Body of pancreas (tissue), 4 donors: ENCODE results near the gene SH2D2A. TPM values are rescaled to one million over a fixed set of nuclear protein-coding genes. Genes with fewer than 3 reads are reported as not detected.

ENCODE experiments used
- ATAC-seq: fragments of 150-250 bp; one replicate; pipeline ENCODE4 v1.9.1; 2016
- DNase-seq, 4 donors: peaks; one replicate each; pipeline ENCODE4 v3.0.0-alpha.2; 2019
- H3K27ac ChIP-seq, 4 donors: fragments of 200-600 bp; sonication (generic); 1 replicate in 3 of 4; 2 replicates in 1 of 4; pipeline versions ENCODE4 v1.5.1 to v1.6.1; 2016 to 2019; ENCODE audit warnings: mild to moderate bottlenecking in 1 of 4, mixed read lengths in 1 of 4, moderate library complexity in 1 of 4
- H3K27me3 ChIP-seq, 2 donors: fragments of 200-600 bp; sonication (generic); one replicate each; pipeline ENCODE4 v1.6.0; 2016; ENCODE audit warnings: mild to moderate bottlenecking in 1 of 2
- H3K36me3 ChIP-seq, 2 donors: fragments of 200-600 bp; sonication (generic); replicated peaks in 1 of 2; 2 replicates each; pipeline ENCODE4 v1.5.1; 2016; ENCODE audit warnings: low read depth in 2 of 2; ENCODE audit not compliant: insufficient read depth in 1 of 2
- H3K4me1 ChIP-seq: fragments of 200-600 bp; sonication (generic); one replicate; pipeline ENCODE4 v1.6.0; 2016
- H3K4me3 ChIP-seq, 2 donors: fragments of 200-600 bp; sonication (generic); 1 replicate in 1 of 2; 2 replicates in 1 of 2; pipeline ENCODE4 v1.5.1; 2016 to 2019
- H3K9me3 ChIP-seq, 3 donors: fragments of 200-600 bp; sonication (generic); 1 replicate in 2 of 3; 2 replicates in 1 of 3; pipeline ENCODE4 v1.5.1; 2016
- POLR2A ChIP-seq, 3 donors: fragments of 450-650 bp; IDR thresholded peaks; one replicate each; pipeline ENCODE4 v1.6.1; 2016; ENCODE audit warnings: antibody characterized with exemption in 3 of 3, mild to moderate bottlenecking in 2 of 3
- WGBS, 2 donors: methylation state at CpG; one replicate each; pipeline ENCODE4 v1.1.5; 2017; 5-methylcytosine and 5-hydroxymethylcytosine counted together
- intact Hi-C: fragments of 100-400 bp; cut with DNase I; formaldehyde crosslinking; loops from one replicate; pipeline ENCODE4 v1.15.1; 2023
- total RNA-seq, 2 donors: library from RNA; depleted of rRNA; stranded (reverse); fragments of >200 nt; gene quantifications; one replicate each; pipeline ENCODE4 v1.1.0, GENCODE V29; 2016
- TF ChIP-seq, protein P1 (sequence below), 7 experiments: fragments of 450-650 bp in 4 of 7; fragments of 200-600 bp in 3 of 7; sonication (generic) in 3 of 7; IDR thresholded peaks; one replicate each; pipeline ENCODE4 v1.5.1; 2016 to 2019; ENCODE audit warnings: antibody characterized with exemption in 7 of 7

Gene SH2D2A
- under 1 TPM in 1 of 2 donors, not detected in 1; 0.99 TPM for total RNA-seq

DNA sequence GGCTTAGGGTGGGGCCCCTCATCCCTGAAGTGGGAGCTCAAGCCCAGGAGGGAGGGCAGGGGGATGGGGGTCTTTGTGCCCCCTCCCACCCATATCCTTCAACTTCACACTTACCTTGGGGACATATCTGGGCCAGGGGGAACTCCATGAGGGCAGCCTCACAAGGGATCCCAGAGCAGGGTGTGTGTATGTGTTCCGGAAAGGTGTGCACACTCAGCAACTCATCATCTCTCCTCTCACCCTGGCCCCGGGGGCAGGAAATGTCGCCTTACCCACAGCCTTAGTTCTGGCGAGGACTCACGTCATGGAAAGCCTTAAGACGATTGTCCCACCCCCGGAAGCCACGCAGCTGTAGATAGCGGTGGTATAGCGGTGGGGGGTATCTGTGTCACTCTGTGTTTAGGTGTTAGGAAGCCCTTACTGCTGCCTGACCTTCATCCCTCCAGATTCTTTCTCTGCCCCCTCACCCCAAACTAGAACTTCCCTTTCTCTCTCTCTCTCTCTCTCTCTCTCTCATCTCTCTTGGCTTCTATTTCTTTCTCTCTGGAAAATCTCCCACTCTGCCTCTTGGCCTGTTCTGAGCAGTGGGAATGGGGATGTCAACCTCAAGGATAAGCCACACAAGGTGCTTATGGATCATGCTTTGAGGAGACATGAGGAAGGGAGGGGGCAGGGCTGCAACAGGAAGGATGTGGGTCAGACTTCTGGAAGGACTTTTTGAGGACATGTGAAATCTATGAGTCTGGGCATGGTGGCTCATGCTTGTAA is at the start of gene SH2D2A:
Gene SH2D2A, minus strand, starts transcription at position 288 of the 768 bp plus-strand sequence. Its CDS starts 140 bp downstream, at position 148.
- 44 to 58% methylated on average over 10 of the region's 10 CpGs for WGBS, 2 donors
- TF ChIP-seq POLR2A (IDR thresholded peaks at IDR 0.05), result peak in 2 of 3 donors; percentile 41 to 48
- TF ChIP-seq, protein P1, sequence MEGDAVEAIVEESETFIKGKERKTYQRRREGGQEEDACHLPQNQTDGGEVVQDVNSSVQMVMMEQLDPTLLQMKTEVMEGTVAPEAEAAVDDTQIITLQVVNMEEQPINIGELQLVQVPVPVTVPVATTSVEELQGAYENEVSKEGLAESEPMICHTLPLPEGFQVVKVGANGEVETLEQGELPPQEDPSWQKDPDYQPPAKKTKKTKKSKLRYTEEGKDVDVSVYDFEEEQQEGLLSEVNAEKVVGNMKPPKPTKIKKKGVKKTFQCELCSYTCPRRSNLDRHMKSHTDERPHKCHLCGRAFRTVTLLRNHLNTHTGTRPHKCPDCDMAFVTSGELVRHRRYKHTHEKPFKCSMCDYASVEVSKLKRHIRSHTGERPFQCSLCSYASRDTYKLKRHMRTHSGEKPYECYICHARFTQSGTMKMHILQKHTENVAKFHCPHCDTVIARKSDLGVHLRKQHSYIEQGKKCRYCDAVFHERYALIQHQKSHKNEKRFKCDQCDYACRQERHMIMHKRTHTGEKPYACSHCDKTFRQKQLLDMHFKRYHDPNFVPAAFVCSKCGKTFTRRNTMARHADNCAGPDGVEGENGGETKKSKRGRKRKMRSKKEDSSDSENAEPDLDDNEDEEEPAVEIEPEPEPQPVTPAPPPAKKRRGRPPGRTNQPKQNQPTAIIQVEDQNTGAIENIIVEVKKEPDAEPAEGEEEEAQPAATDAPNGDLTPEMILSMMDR (IDR thresholded peaks at IDR 0.05), result no peak
- Histone ChIP-seq H3K4me1 (peaks cover 13% of the 10 kb centered on the region), H3K27ac (peak within 1 kb of the TSS in 3 of 4 donors; percentile 34 to 62 (median 53)), H3K27me3 (no peaks in the 10 kb centered on the region), H3K4me3 (no peak within 1 kb of the TSS), H3K9me3 (no peaks in the 10 kb centered on the region), H3K36me3 (no peaks in the 10 kb centered on the region)
- intact Hi-C loops, result no loop called here
- DNase-seq (peak in 3 of 4 donors; percentile 39 to 60 (median 40)), ATAC-seq (peak; percentile 19)

DNA sequence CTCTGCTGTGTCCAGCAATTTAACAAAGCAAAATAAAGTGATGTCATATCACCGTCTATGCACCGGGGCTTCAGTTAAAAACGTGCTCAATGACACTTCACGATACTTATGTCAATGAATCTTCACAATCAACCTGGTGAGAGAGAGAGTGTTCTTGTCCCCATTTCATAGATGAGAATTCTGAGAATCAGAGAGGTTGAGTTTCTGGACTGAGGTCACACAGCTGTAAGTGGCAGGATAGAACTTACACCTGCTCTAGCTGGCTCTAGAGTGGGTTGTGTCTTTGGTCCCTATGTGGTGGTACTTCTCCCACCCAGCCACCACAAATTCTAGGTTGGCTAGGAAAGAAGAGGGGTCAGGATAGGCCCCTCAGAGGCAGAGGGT is 49.2 kb upstream of the SH2D2A start:
- ATAC-seq (no peak), DNase-seq (no peak)
- no peaks in the 10 kb centered on the region for H3K36me3 ChIP-seq
- H3K9me3 ChIP-seq, result no peaks in the 10 kb centered on the region
- WGBS, 2 donors, result 67 to 70% methylated on average over 4 of the region's 4 CpGs
- H3K4me1 ChIP-seq, result peaks cover 5% of the 10 kb centered on the region
- H3K27me3 ChIP-seq, result no peaks in the 10 kb centered on the region
- TF ChIP-seq POLR2A (IDR thresholded peaks at IDR 0.05), result no peak
- TF ChIP-seq, protein P1 (IDR thresholded peaks at IDR 0.05), result no peak
- no peak overlapping the region for H3K27ac ChIP-seq
- intact Hi-C loops, result no loop called here
- H3K4me3 ChIP-seq, result no peak overlapping the region

DNA sequence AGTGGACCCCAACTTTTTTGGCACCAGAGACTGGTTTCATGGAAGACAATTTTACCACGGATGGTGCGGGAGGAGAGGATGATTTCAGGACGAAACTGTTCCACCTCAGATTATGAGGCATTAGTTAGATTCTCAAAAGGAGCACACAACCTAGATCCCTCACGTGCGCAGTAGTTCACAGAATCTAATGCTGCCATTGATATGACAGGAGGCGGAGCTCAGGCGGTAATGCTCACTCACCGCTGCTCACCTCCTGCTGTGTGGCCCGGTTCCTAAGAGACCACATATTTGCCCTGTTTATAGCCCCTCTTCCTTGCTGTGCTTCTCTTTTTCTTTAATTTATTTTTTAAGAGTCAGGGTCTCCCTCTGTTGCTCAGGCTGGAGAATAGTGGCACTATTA is 48.6 kb upstream of the SH2D2A start:
- intact Hi-C loops, result no loop called here
- no peak for DNase-seq
- no peaks in the 10 kb centered on the region for H3K27me3 ChIP-seq
- TF ChIP-seq, protein P1 (IDR thresholded peaks at IDR 0.05), result no peak
- no peak for TF ChIP-seq POLR2A (IDR thresholded peaks at IDR 0.05)
- 67 to 74% methylated on average over 9 of the region's 9 CpGs for WGBS, 2 donors
- H3K27ac ChIP-seq, result no peak overlapping the region
- no peak for ATAC-seq
- no peaks in the 10 kb centered on the region for H3K36me3 ChIP-seq
- peaks cover 11% of the 10 kb centered on the region for H3K4me1 ChIP-seq
- H3K9me3 ChIP-seq, result no peaks in the 10 kb centered on the region
- H3K4me3 ChIP-seq, result no peak overlapping the region

DNA sequence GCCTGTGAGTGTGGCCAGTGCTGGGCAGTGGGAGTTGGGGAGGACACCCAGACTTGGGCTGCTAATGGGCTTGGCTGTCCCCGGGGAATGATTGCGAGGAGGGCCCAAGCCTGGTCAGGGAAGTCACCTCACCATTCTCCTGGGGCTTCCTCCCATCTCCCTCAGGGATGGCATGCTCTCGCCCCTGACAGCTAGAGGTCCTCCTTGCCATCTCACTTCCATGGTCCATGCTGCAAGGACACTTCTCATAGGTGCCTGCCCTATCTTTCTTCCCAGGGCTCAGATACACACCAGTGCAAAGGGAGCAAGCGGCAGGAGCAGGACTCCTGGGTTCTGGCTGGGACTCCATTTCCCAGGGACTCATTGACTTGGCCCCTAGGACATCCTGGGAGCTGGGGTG is 48.1 kb upstream of the SH2D2A start:
- ATAC-seq, result no peak
- intact Hi-C loops, result no loop called here
- Histone ChIP-seq H3K4me1 (peaks cover 16% of the 10 kb centered on the region), H3K27ac (no peak overlapping the region), H3K4me3 (no peak overlapping the region), H3K27me3 (peaks cover 0 to 2% of the 10 kb centered on the region in 2 donors), H3K36me3 (no peaks in the 10 kb centered on the region), H3K9me3 (no peaks in the 10 kb centered on the region)
- WGBS, 2 donors, result 83 to 86% methylated on average over 2 to 4 of the region's 4 CpGs
- DNase-seq, result no peak
- no peak for TF ChIP-seq POLR2A (IDR thresholded peaks at IDR 0.05)
- TF ChIP-seq, protein P1 (IDR thresholded peaks at IDR 0.05), result no peak

DNA sequence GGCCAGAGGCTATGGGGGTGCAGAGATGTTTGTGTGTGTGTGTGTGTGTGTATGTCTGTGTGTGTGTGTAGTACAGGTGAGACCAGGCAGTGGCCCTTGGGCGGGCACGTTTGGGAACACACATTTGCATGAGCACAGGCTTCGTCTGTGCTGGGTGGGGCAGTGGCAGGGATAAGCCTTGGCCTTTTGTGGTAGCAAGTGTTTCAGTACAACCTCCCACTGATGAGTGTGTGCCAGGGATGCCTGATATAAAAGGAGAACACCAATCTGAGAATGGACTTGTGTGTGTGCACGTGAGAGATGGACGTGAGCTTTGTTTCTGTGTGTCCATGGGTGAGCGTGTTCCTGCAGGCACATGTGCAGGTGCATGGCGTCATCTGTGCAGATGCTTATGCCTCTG is 47.0 kb upstream of the SH2D2A start:
- Histone ChIP-seq H3K36me3 (no peaks in the 10 kb centered on the region), H3K9me3 (no peaks in the 10 kb centered on the region), H3K27ac (no peak overlapping the region), H3K4me3 (no peak overlapping the region), H3K27me3 (peaks cover 0 to 8% of the 10 kb centered on the region in 2 donors), H3K4me1 (peaks cover 27% of the 10 kb centered on the region)
- intact Hi-C loops, result no loop called here
- 68 to 80% methylated on average over 7 of the region's 7 CpGs for WGBS, 2 donors
- ATAC-seq (no peak), DNase-seq (no peak)
- no peak for TF ChIP-seq POLR2A (IDR thresholded peaks at IDR 0.05)
- TF ChIP-seq, protein P1 (IDR thresholded peaks at IDR 0.05), result no peak
